Parathyroid adenoma (tissue), 2 donors: ENCODE data around the gene FRMD5.

Experiments
- H2AFZ ChIP-seq: fragments of 300-600 bp; sonication (generic); one replicate; pipeline ENCODE4 v1.7.0; 2017; ENCODE audit warnings: antibody characterized with exemption, mild to moderate bottlenecking
- H3K27ac ChIP-seq: fragments of 300-600 bp; sonication (generic); one replicate; pipeline ENCODE4 v1.7.0; 2017
- H3K27me3 ChIP-seq: fragments of 300-600 bp; sonication (generic); one replicate; pipeline ENCODE4 v1.7.0; 2017; ENCODE audit warnings: low read length; ENCODE audit not compliant: control insufficient read depth, insufficient read depth
- H3K36me3 ChIP-seq: fragments of 300-600 bp; sonication (generic); one replicate; pipeline ENCODE4 v1.7.0; 2017; ENCODE audit warnings: low read length; ENCODE audit not compliant: control insufficient read depth, insufficient read depth
- H3K4me1 ChIP-seq: fragments of 300-600 bp; sonication (generic); one replicate; pipeline ENCODE4 v1.7.0; 2017; ENCODE audit warnings: control low read depth
- H3K4me2 ChIP-seq: fragments of 300-600 bp; sonication (generic); one replicate; pipeline ENCODE4 v1.7.0; 2017; ENCODE audit warnings: low read length
- H3K4me3 ChIP-seq: fragments of 300-600 bp; sonication (generic); one replicate; pipeline ENCODE4 v1.7.0; 2017; ENCODE audit warnings: low read depth, low read length
- H3K79me2 ChIP-seq: fragments of 300-600 bp; sonication (generic); one replicate; pipeline ENCODE4 v1.7.0; 2017; ENCODE audit warnings: control low read depth
- H3K9ac ChIP-seq: fragments of 300-600 bp; sonication (generic); one replicate; pipeline ENCODE4 v1.7.0; 2017; ENCODE audit warnings: mild to moderate bottlenecking
- H3K9me3 ChIP-seq: fragments of 300-600 bp; sonication (generic); one replicate; pipeline ENCODE4 v1.7.0; 2017; ENCODE audit warnings: low read length; ENCODE audit not compliant: control insufficient read depth
- CTCF ChIP-seq: fragments of 300-600 bp; sonication (generic); IDR thresholded peaks from one replicate; pipeline ENCODE4 v1.7.0; 2017; ENCODE audit warnings: antibody characterized with exemption, mild to moderate bottlenecking
- donor health status: primary hyperparathyroidism.

Gene FRMD5

DNA sequence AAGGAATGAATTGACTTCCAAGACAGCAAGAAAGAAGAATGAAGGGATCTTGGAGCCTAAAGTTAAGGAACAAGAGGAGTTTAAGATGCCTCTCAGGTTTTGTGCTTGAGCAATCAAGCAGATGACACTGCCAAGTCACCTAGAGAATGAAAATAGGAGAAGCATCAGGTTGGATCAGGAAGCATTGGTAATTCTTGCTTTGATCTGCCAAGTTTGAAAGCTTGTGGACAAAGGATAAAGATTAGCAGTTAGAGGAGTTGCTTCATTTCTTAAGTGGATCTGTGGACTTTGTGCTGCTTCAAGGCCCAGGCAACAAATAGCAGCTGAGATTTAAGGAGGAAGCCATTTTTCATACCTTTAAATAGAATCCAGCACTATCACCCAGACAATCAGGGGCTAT, 35.6 kb downstream of the FRMD5 start:
- no peak overlapping the region for H3K4me3 ChIP-seq
- H3K36me3 ChIP-seq = no peaks in the 10 kb centered on the region
- no peak overlapping the region for H3K4me2 ChIP-seq
- H2AFZ ChIP-seq = no peak overlapping the region
- H3K27ac ChIP-seq = no peak overlapping the region
- no peaks in the 10 kb centered on the region for H3K27me3 ChIP-seq
- TF ChIP-seq CTCF = no peak
- H3K9ac ChIP-seq = no peak overlapping the region
- H3K9me3 ChIP-seq = no peaks in the 10 kb centered on the region
- H3K4me1 ChIP-seq = no peaks in the 10 kb centered on the region
- H3K79me2 ChIP-seq = no peaks in the 10 kb centered on the region

- no peak overlapping the region for H3K4me3 ChIP-seq
- H3K9me3 ChIP-seq = no peaks in the 10 kb centered on the region
- TF ChIP-seq CTCF = no peak
- H3K9ac ChIP-seq = no peak overlapping the region
- no peak overlapping the region for H3K4me2 ChIP-seq
- H3K27ac ChIP-seq = no peak overlapping the region
- no peak overlapping the region for H2AFZ ChIP-seq
- H3K4me1 ChIP-seq = no peaks in the 10 kb centered on the region
- H3K27me3 ChIP-seq = no peaks in the 10 kb centered on the region
- no peaks in the 10 kb centered on the region for H3K79me2 ChIP-seq
- H3K36me3 ChIP-seq = no peaks in the 10 kb centered on the region
Measured at GRCh38 chr15:44158111-44158510, 37.0 kb downstream of the FRMD5 start.

- Histone ChIP-seq H3K27ac (no peak overlapping the region), H3K79me2 (no peaks in the 10 kb centered on the region), H3K4me3 (no peak overlapping the region), H3K4me2 (no peak overlapping the region), H2AFZ (no peak overlapping the region), H3K9me3 (no peaks in the 10 kb centered on the region), H3K4me1 (no peaks in the 10 kb centered on the region), H3K27me3 (no peaks in the 10 kb centered on the region), H3K36me3 (no peaks in the 10 kb centered on the region), H3K9ac (no peak overlapping the region)
- no peak for TF ChIP-seq CTCF
Measured at GRCh38 chr15:44157679-44158078, 37.4 kb downstream of the FRMD5 start.

GRCh38 chr15:44153352-44153751, 41.7 kb downstream of the FRMD5 start:
- Histone ChIP-seq H3K36me3 (no peaks in the 10 kb centered on the region), H3K79me2 (no peaks in the 10 kb centered on the region), H3K27me3 (no peaks in the 10 kb centered on the region), H2AFZ (no peak overlapping the region), H3K27ac (no peak overlapping the region), H3K4me3 (no peak overlapping the region), H3K9ac (no peak overlapping the region), H3K4me1 (no peaks in the 10 kb centered on the region), H3K9me3 (no peaks in the 10 kb centered on the region), H3K4me2 (no peak overlapping the region)
- no peak for TF ChIP-seq CTCF

- Histone ChIP-seq H3K36me3 (no peaks in the 10 kb centered on the region), H3K4me3 (no peak overlapping the region), H3K79me2 (no peaks in the 10 kb centered on the region), H3K27me3 (no peaks in the 10 kb centered on the region), H3K9me3 (no peaks in the 10 kb centered on the region), H3K27ac (no peak overlapping the region), H3K9ac (no peak overlapping the region), H2AFZ (no peak overlapping the region), H3K4me2 (no peak overlapping the region), H3K4me1 (no peaks in the 10 kb centered on the region)
- no peak for TF ChIP-seq CTCF
Measured at GRCh38 chr15:44149224-44149623, 45.8 kb downstream of the FRMD5 start.
